ENCODE data around the gene NCOA3.
"Not testable (repeated sequence)": the region's sequence is repeated elsewhere in the genome, so short reads cannot be mapped to it uniquely, and the experiment has no call there.

NCOA3 gene

GRCh38 chr20:47503685-47504084 lies 2.0 kb downstream of the NCOA3 start:
- peak; percentile 17 for TF ChIP-seq CTCF (IDR thresholded peaks at IDR 0.05; ENCODE audit: low read depth, low read length, missing control alignments)
- no peak for DNase-seq (ENCODE audit: low read depth)
- H3K4me3 ChIP-seq (ENCODE audit: low read depth, low read length), result peak overlapping the region; percentile 97

- DNase-seq (ENCODE audit: low read depth), result no peak
- H3K4me3 ChIP-seq (ENCODE audit: low read depth, low read length), result peak overlapping the region; percentile 32; the same call in 1 of the 2 replicates
- no peak for TF ChIP-seq CTCF (IDR thresholded peaks at IDR 0.05; ENCODE audit: low read depth, low read length, missing control alignments)
Observed at GRCh38 chr20:47506335-47506734, 4.6 kb downstream of the NCOA3 start.

GRCh38 chr20:47506850-47507249 lies 5.2 kb downstream of the NCOA3 start:
- no peak for DNase-seq (ENCODE audit: low read depth)
- peak overlapping the region; percentile 1; the same call in 1 of the 2 replicates for H3K4me3 ChIP-seq (ENCODE audit: low read depth, low read length)
- no peak for TF ChIP-seq CTCF (IDR thresholded peaks at IDR 0.05; ENCODE audit: low read depth, low read length, missing control alignments)

GRCh38 chr20:47507275-47507981 lies 5.7 kb downstream of the NCOA3 start:
- not testable (repeated sequence) for DNase-seq (ENCODE audit: low read depth); H3K4me3 ChIP-seq (ENCODE audit: low read depth, low read length)

- DNase-seq (ENCODE audit: low read depth), result no peak
- no peak for TF ChIP-seq CTCF (IDR thresholded peaks at IDR 0.05; ENCODE audit: low read depth, low read length, missing control alignments)
- no peak overlapping the region for H3K4me3 ChIP-seq (ENCODE audit: low read depth, low read length)
Observed at GRCh38 chr20:47508278-47508677, 6.6 kb downstream of the NCOA3 start.

- TF ChIP-seq CTCF (IDR thresholded peaks at IDR 0.05; ENCODE audit: low read depth, low read length, missing control alignments), result no peak
- H3K4me3 ChIP-seq (ENCODE audit: low read depth, low read length), result no peak overlapping the region
- DNase-seq (ENCODE audit: low read depth), result no peak
Observed at GRCh38 chr20:47509104-47509661, 7.5 kb downstream of the NCOA3 start.

- TF ChIP-seq CTCF (IDR thresholded peaks at IDR 0.05; ENCODE audit: low read depth, low read length, missing control alignments), result no peak
- no peak for DNase-seq (ENCODE audit: low read depth)
- H3K4me3 ChIP-seq (ENCODE audit: low read depth, low read length), result no peak overlapping the region
Observed at GRCh38 chr20:47509685-47510084, 8.0 kb downstream of the NCOA3 start.

All from GM12864 (cell line).